ENCODE data around the gene CLEC4A.
"Not testable (repeated sequence)": the region's sequence is repeated elsewhere in the genome, so short reads cannot be mapped to it uniquely, and the experiment has no call there.

DNA sequence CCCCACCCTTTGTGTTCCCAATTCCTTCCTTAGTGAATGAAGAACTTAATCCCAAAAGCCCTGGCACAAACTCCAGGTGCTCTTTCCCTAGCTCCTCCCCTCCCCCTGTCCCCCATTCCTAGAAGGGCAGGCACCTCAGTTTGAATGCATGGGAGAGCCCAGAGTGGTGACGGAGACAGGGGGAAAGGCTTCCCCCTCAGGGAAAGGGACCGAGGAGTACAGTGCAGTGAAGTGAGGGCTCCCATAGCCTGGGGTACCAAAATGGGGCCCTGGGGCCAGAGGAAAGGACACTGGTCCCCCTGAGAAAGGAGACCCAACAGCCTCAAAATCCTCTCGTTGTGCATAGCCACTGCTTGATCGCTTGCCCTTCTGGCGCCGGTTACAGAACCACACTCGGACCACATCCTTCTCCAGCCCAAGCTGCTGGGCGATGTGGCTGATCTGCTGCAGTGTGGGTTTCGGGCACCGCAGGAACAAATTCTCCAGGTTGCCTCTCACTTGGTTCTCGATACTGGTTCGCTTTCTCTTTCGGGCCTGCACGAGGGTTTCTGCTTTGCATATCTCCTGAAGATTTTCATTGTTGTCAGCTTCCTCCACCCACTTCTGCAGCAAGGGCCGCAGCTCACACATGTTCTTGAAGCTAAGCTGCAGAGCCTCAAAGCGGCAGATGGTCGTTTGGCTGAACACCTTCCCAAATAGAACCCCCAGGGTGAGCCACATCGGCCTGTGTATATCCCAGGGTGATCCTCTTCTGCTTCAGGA lies 10.4 kb downstream of the CLEC4A start:
- TF ChIP-seq, protein P1, sequence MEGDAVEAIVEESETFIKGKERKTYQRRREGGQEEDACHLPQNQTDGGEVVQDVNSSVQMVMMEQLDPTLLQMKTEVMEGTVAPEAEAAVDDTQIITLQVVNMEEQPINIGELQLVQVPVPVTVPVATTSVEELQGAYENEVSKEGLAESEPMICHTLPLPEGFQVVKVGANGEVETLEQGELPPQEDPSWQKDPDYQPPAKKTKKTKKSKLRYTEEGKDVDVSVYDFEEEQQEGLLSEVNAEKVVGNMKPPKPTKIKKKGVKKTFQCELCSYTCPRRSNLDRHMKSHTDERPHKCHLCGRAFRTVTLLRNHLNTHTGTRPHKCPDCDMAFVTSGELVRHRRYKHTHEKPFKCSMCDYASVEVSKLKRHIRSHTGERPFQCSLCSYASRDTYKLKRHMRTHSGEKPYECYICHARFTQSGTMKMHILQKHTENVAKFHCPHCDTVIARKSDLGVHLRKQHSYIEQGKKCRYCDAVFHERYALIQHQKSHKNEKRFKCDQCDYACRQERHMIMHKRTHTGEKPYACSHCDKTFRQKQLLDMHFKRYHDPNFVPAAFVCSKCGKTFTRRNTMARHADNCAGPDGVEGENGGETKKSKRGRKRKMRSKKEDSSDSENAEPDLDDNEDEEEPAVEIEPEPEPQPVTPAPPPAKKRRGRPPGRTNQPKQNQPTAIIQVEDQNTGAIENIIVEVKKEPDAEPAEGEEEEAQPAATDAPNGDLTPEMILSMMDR (IDR thresholded peaks at IDR 0.05), result not testable (repeated sequence)
- TF ChIP-seq POLR2A (IDR thresholded peaks at IDR 0.05), result not testable (repeated sequence)
